Aorta (tissue), 5 donors: Measurements from ENCODE around the gene XXYLT1. TPM values are rescaled to one million over a fixed set of nuclear protein-coding genes. Genes with fewer than 3 reads are reported as not detected.

Experiments used
- ATAC-seq: fragments of 200-7000 bp; cut with Tn5 transposase; one replicate; pipeline ENCODE4 v1.9.1; 2022; ENCODE audit warnings: moderate library complexity; ENCODE audit not compliant: low FRiP score
- DNase-seq, 2 donors: peaks; one replicate each; pipeline ENCODE4 v3.0.0-alpha.2; 2020
- H3K27ac ChIP-seq, 2 donors: one replicate each; pipeline ENCODE4 v1.5.1; 2013; ENCODE audit warnings: low read length in 2 of 2, mild to moderate bottlenecking in 2 of 2, moderate library complexity in 2 of 2, control low read depth in 1 of 2, inconsistent platforms in 1 of 2, low read depth in 1 of 2
- H3K27me3 ChIP-seq, 2 donors: one replicate each; pipeline ENCODE4 v1.6.1; 2013; ENCODE audit warnings: control low read depth in 1 of 2, low read length in 1 of 2, mild to moderate bottlenecking in 1 of 2, moderate library complexity in 1 of 2; ENCODE audit not compliant: insufficient read depth in 2 of 2, control insufficient read depth in 1 of 2
- H3K36me3 ChIP-seq, 2 donors: one replicate each; pipeline ENCODE4 v1.6.1; 2013; ENCODE audit warnings: control low read depth in 1 of 2, low read length in 1 of 2, mild to moderate bottlenecking in 1 of 2; ENCODE audit not compliant: insufficient read depth in 2 of 2, control insufficient read depth in 1 of 2
- H3K4me1 ChIP-seq, 2 donors: one replicate each; pipeline ENCODE4 v1.6.1; 2013; ENCODE audit warnings: low read length in 2 of 2, control low read depth in 1 of 2, mild to moderate bottlenecking in 1 of 2, moderate library complexity in 1 of 2; ENCODE audit not compliant: insufficient read depth in 2 of 2, control insufficient read depth in 1 of 2
- H3K4me3 ChIP-seq, 2 donors: one replicate each; pipeline ENCODE4 v1.5.1; 2013; ENCODE audit warnings: low read length in 2 of 2, control low read depth in 1 of 2, mild to moderate bottlenecking in 1 of 2
- H3K9me3 ChIP-seq: one replicate; pipeline ENCODE4 v1.6.1; 2013; ENCODE audit warnings: mild to moderate bottlenecking, low read length; ENCODE audit not compliant: control insufficient read depth
- WGBS, 2 donors: extraction: QIAGEN DNeasy Blood & Tissue Kit; methylation state at CpG; one replicate each; pipeline ENCODE4 v1.1.7; 2013; 5-methylcytosine and 5-hydroxymethylcytosine counted together
- intact Hi-C, 2 donors: fragments of 100-400 bp; cut with DNase I; formaldehyde crosslinking; loops; one replicate each; pipeline versions ENCODE4 v1.14.2 to v1.15.0; 2022
- polyA plus RNA-seq, 2 donors: library from polyadenylated mRNA; stranded (reverse); fragments of 200-250 nt; gene quantifications; one replicate each; pipeline ENCODE4 v1.2.3, GENCODE V29; 2013
- total RNA-seq, 2 donors: library from RNA; stranded (reverse); fragmentation: NEBNext Ultra II Directional; extraction: Animal tissue kit (Norgen Biotek cat#: 25700); gene quantifications; one replicate each; pipeline ENCODE4 v1.2.1, GENCODE V29; 2021
- donor health status: healthy with polysubstance abuse.
- donor health status: Bipolar disorder and iron deficiency.
- donor health status: DM: no; HTN: no; CAD: no.
- donor health status: DM: no; HTN: no; CAD: no.
- donor health status: DM: yes; HTN: yes; CAD: no.

XXYLT1 gene
- total and polyA plus RNA-seq, 4 donors, result 2.3 to 15.0 (median 6.9) TPM

GRCh38 chr3:195071916-195072820 lies 198.8 kb downstream of the XXYLT1 start:
- no peak for ATAC-seq
- intact Hi-C loops, result no loop called here
- H3K4me3 ChIP-seq, result no peak overlapping the region
- H3K36me3 ChIP-seq, result no peaks in the 10 kb centered on the region
- no peaks in the 10 kb centered on the region for H3K27me3 ChIP-seq
- WGBS, 2 donors, result 85 to 90% methylated on average over 23 of the region's 23 CpGs
- no peak overlapping the region for H3K27ac ChIP-seq
- H3K9me3 ChIP-seq, result no peaks in the 10 kb centered on the region
- H3K4me1 ChIP-seq, result no peaks in the 10 kb centered on the region
- peak; percentile 21 to 53 for DNase-seq

- Histone ChIP-seq H3K27me3 (no peaks in the 10 kb centered on the region), H3K4me1 (no peaks in the 10 kb centered on the region), H3K9me3 (no peaks in the 10 kb centered on the region), H3K36me3 (no peaks in the 10 kb centered on the region), H3K4me3 (no peak overlapping the region), H3K27ac (no peak overlapping the region)
- intact Hi-C loops, result no loop called here
- no peak for ATAC-seq
- peak; percentile 24 to 62 for DNase-seq
- 92 to 94% methylated on average over 19 of the region's 19 CpGs for WGBS, 2 donors
Measured at GRCh38 chr3:195071011-195071728, 199.8 kb downstream of the XXYLT1 start.

GRCh38 chr3:195070336-195070735 lies 200.6 kb downstream of the XXYLT1 start:
- WGBS, 2 donors, result 91 to 92% methylated on average over 6 of the region's 6 CpGs
- peak in 1 of 2 donors; percentile 5 for DNase-seq
- no peak for ATAC-seq
- no peaks in the 10 kb centered on the region for H3K36me3 ChIP-seq
- no peaks in the 10 kb centered on the region for H3K27me3 ChIP-seq
- no peak overlapping the region for H3K4me3 ChIP-seq
- intact Hi-C loops, result no loop called here
- no peaks in the 10 kb centered on the region for H3K9me3 ChIP-seq
- H3K4me1 ChIP-seq, result no peaks in the 10 kb centered on the region
- H3K27ac ChIP-seq, result no peak overlapping the region

- no peaks in the 10 kb centered on the region for H3K36me3 ChIP-seq
- DNase-seq (peak; percentile 39 to 63), ATAC-seq (no peak)
- H3K9me3 ChIP-seq, result no peaks in the 10 kb centered on the region
- H3K27ac ChIP-seq, result no peak overlapping the region
- intact Hi-C loops, result no loop called here
- H3K4me3 ChIP-seq, result no peak overlapping the region
- H3K4me1 ChIP-seq, result no peaks in the 10 kb centered on the region
- no peaks in the 10 kb centered on the region for H3K27me3 ChIP-seq
- WGBS, 2 donors, result 97 to 99% methylated on average over 33 of the region's 33 CpGs
Measured at GRCh38 chr3:195069501-195070251, 201.3 kb downstream of the XXYLT1 start.

- intact Hi-C loops, result no loop called here
- no peaks in the 10 kb centered on the region for H3K27me3 ChIP-seq
- no peak overlapping the region for H3K27ac ChIP-seq
- H3K4me1 ChIP-seq, result no peaks in the 10 kb centered on the region
- no peaks in the 10 kb centered on the region for H3K36me3 ChIP-seq
- WGBS, 2 donors, result 90% methylated on average over 18 of the region's 18 CpGs
- H3K9me3 ChIP-seq, result no peaks in the 10 kb centered on the region
- ATAC-seq (no peak), DNase-seq (peak; percentile 42 to 55)
- no peak overlapping the region for H3K4me3 ChIP-seq
Measured at GRCh38 chr3:195068084-195069080, 202.6 kb downstream of the XXYLT1 start.

GRCh38 chr3:195066441-195066841 lies 204.5 kb downstream of the XXYLT1 start:
- Histone ChIP-seq H3K9me3 (no peaks in the 10 kb centered on the region), H3K4me3 (no peak overlapping the region), H3K27me3 (no peaks in the 10 kb centered on the region), H3K36me3 (no peaks in the 10 kb centered on the region), H3K27ac (no peak overlapping the region), H3K4me1 (no peaks in the 10 kb centered on the region)
- DNase-seq (peak; percentile 44 to 67), ATAC-seq (no peak)
- intact Hi-C loops, result no loop called here
- WGBS, 2 donors, result 97 to 98% methylated on average over 16 of the region's 16 CpGs

GRCh38 chr3:195065864-195066185 lies 205.1 kb downstream of the XXYLT1 start:
- Histone ChIP-seq H3K9me3 (no peaks in the 10 kb centered on the region), H3K4me3 (no peak overlapping the region), H3K4me1 (no peaks in the 10 kb centered on the region), H3K36me3 (no peaks in the 10 kb centered on the region), H3K27me3 (no peaks in the 10 kb centered on the region), H3K27ac (no peak overlapping the region)
- DNase-seq (peak in 1 of 2 donors; percentile 18), ATAC-seq (no peak)
- intact Hi-C loops, result no loop called here
- 98 to 99% methylated on average over 13 of the region's 13 CpGs for WGBS, 2 donors
